Raji (cell line): ENCODE results near the gene GPANK1.

Source experiments
- POLR2A ChIP-seq: IDR thresholded peaks from 2 replicates; pipeline ENCODE4 v1.6.1; 2011; ENCODE audit warnings: low read depth, low read length, control low read depth; ENCODE audit not compliant: insufficient read depth

Gene GPANK1

GRCh38 chr6:31680226-31681134, 15.7 kb upstream of the GPANK1 start, which contains the start of gene LY6G5C:
Gene LY6G5C (minus strand): TSS chr6:31681067. CDS start chr6:31680373, 694 bp downstream.
- TF ChIP-seq POLR2A: 0 out of 2 replicates have a peak, but pooled peaks have one; percentile 10

GRCh38 chr6:31677955-31678354, 13.2 kb upstream of the GPANK1 start:
- no peak for TF ChIP-seq POLR2A

GRCh38 chr6:31676904-31677303, 12.1 kb upstream of the GPANK1 start:
- no peak for TF ChIP-seq POLR2A

- no peak for TF ChIP-seq POLR2A
Measured at GRCh38 chr6:31676322-31676903, 11.6 kb upstream of the GPANK1 start.

- TF ChIP-seq POLR2A: no peak
Measured at GRCh38 chr6:31669676-31670075, 4.9 kb upstream of the GPANK1 start, which contains the start of gene LY6G5B. Gene LY6G5B (plus strand): TSS chr6:31669976. CDS start chr6:31670951, 975 bp downstream.

GRCh38 chr6:31666337-31666965, 1.7 kb upstream of the GPANK1 start:
- TF ChIP-seq POLR2A: no peak

- TF ChIP-seq POLR2A: peak; percentile 93
Measured at GRCh38 chr6:31665501-31666336, 922 bp upstream of the GPANK1 start, which contains the start of gene CSNK2B. Gene CSNK2B (plus strand): TSS chr6:31666080. CDS start chr6:31666832, 752 bp downstream.

- TF ChIP-seq POLR2A: no peak
Measured at GRCh38 chr6:31663961-31664789, 622 bp downstream of the GPANK1 start.

GRCh38 chr6:31663126-31663960, 1.5 kb downstream of the GPANK1 start:
- no peak for TF ChIP-seq POLR2A

- TF ChIP-seq POLR2A: no peak
Measured at GRCh38 chr6:31662124-31662723, 2.6 kb downstream of the GPANK1 start.

GRCh38 chr6:31661262-31662123, 3.3 kb downstream of the GPANK1 start:
- TF ChIP-seq POLR2A: no peak

- TF ChIP-seq POLR2A: peak; percentile 85
Measured at GRCh38 chr6:31660381-31661261, 4.2 kb downstream of the GPANK1 start, which contains the start of gene C6orf47. Gene C6orf47 (minus strand): TSS chr6:31660778. CDS start chr6:31659947, 831 bp downstream.
